Dorsolateral prefrontal cortex (tissue), 118 donors: ENCODE measurements around the gene MCM6. TPM values are rescaled to one million over a fixed set of nuclear protein-coding genes. Genes with fewer than 3 reads are reported as not detected.

ENCODE experiments used
- total RNA-seq, 120 experiments: library from RNA; stranded (reverse); gene quantifications; one replicate each; pipeline versions ENCODE4 v1.2.3 to v1.2.4, GENCODE V29; 2022

The MCM6 gene
- total RNA-seq, 120 experiments from 2014 or later: 6.7 to 22.6 (median 12.2) TPM

Other genes with a start within 250 kb of the MCM6 start
- 100 to 1,000 TPM in 53 of 120 experiments, 10 to 100 TPM in 67; 67.0 to 134 (median 97.3) TPM for gene UBXN4, start 134.6 kb downstream of the MCM6 start, total RNA-seq
- gene LCT, start 39.3 kb downstream of the MCM6 start, total RNA-seq: under 1 TPM in 26 of 120 experiments, not detected in 94; 0.06 to 0.25 (median 0.11) TPM
- gene DARS1, start 109.2 kb upstream of the MCM6 start, total RNA-seq: 10 to 100 TPM; 30.3 to 79.7 (median 46.5) TPM
- gene CXCR4, start 241.7 kb upstream of the MCM6 start, total RNA-seq: 10 to 100 TPM in 30 of 120 experiments, 1 to 10 TPM in 90; 1.3 to 40.8 (median 6.2) TPM